Duodenal mucosa (tissue), 2 donors: Measurements from ENCODE around the gene RGPD8.
"Not testable (repeated sequence)": the region's sequence is repeated elsewhere in the genome, so short reads cannot be mapped to it uniquely, and the experiment has no call there.

Source experiments
- H3K27ac ChIP-seq: one replicate; pipeline ENCODE4 v1.7.0; 2013; ENCODE audit warnings: low read depth, low read length
- H3K27me3 ChIP-seq, 2 donors: one replicate each; pipeline ENCODE4 v1.7.0; 2013; ENCODE audit warnings: low read length in 2 of 2, control low read depth in 1 of 2; ENCODE audit not compliant: insufficient read depth in 2 of 2, control insufficient read depth in 1 of 2
- H3K36me3 ChIP-seq, 2 donors: one replicate each; pipeline ENCODE4 v1.7.0; 2013; ENCODE audit warnings: low read length in 2 of 2, control low read depth in 1 of 2; ENCODE audit not compliant: insufficient read depth in 2 of 2, control insufficient read depth in 1 of 2
- H3K4me1 ChIP-seq, 2 donors: one replicate each; pipeline ENCODE4 v1.7.0; 2013; ENCODE audit warnings: low read length in 2 of 2, control low read depth in 1 of 2; ENCODE audit not compliant: insufficient read depth in 2 of 2, control insufficient read depth in 1 of 2
- H3K4me3 ChIP-seq, 2 donors: one replicate each; pipeline ENCODE4 v1.7.0; 2013; ENCODE audit warnings: low read length in 2 of 2, low read depth in 1 of 2
- H3K9ac ChIP-seq, 2 donors: one replicate each; pipeline ENCODE4 v1.7.0; 2013; ENCODE audit warnings: low read length in 2 of 2, low read depth in 1 of 2
- H3K9me3 ChIP-seq, 2 donors: one replicate each; pipeline ENCODE4 v1.7.0; 2013; ENCODE audit warnings: low read length in 2 of 2, control low read depth in 1 of 2; ENCODE audit not compliant: control insufficient read depth in 1 of 2

Gene RGPD8

GRCh38 chr2:112354335-112354734 is 79.1 kb downstream of the RGPD8 start:
- not testable (repeated sequence) for H3K27ac ChIP-seq, H3K9me3 ChIP-seq, H3K27me3 ChIP-seq, H3K4me1 ChIP-seq, H3K36me3 ChIP-seq, H3K4me3 ChIP-seq, H3K9ac ChIP-seq

DNA sequence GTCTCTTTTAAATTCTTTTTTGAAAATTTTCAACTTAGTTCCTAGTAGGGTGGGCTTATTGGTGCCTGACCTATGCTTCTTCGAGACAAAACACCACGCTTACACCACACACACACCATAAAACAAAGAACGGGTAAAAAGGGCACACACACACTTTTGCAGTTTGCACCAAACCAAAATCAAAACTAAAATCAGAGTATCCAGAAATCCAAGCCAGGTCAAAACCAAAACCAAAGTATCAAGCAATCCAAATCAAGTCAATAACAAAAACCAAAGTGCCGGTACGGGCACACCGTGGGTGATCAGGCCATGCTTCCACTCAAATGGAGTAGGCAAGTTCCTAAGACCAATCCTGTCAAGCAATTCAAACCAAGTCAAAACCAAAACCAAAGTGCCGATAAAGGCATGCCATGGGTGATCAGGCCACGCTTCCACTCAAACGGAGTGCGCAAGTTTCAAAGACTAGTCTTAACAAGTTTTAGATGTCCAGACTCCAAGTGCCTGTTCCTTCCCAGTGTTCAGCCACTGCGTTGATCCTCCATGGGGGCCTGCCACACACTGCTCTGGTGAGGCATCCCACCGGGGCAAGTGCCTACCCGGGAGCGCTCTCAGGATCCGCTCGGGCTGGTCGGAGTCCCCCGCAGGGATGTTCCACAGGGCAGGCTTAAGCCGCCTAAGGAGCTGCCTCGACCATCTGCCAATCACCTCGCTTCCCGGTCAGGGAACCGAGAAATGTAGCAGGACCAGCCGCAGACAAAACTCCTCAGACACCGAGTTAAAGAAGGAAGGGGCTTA is 80.4 kb downstream of the RGPD8 start:
- H3K36me3 ChIP-seq, H3K4me3 ChIP-seq, H3K9me3 ChIP-seq, H3K9ac ChIP-seq, H3K4me1 ChIP-seq, H3K27me3 ChIP-seq, H3K27ac ChIP-seq: not testable (repeated sequence)

- not testable (repeated sequence) for H3K9ac ChIP-seq, H3K27me3 ChIP-seq, H3K27ac ChIP-seq, H3K4me1 ChIP-seq, H3K9me3 ChIP-seq, H3K36me3 ChIP-seq, H3K4me3 ChIP-seq
These were observed 81.2 kb downstream of the RGPD8 start for GRCh38 chr2:112352292-112352691.

DNA sequence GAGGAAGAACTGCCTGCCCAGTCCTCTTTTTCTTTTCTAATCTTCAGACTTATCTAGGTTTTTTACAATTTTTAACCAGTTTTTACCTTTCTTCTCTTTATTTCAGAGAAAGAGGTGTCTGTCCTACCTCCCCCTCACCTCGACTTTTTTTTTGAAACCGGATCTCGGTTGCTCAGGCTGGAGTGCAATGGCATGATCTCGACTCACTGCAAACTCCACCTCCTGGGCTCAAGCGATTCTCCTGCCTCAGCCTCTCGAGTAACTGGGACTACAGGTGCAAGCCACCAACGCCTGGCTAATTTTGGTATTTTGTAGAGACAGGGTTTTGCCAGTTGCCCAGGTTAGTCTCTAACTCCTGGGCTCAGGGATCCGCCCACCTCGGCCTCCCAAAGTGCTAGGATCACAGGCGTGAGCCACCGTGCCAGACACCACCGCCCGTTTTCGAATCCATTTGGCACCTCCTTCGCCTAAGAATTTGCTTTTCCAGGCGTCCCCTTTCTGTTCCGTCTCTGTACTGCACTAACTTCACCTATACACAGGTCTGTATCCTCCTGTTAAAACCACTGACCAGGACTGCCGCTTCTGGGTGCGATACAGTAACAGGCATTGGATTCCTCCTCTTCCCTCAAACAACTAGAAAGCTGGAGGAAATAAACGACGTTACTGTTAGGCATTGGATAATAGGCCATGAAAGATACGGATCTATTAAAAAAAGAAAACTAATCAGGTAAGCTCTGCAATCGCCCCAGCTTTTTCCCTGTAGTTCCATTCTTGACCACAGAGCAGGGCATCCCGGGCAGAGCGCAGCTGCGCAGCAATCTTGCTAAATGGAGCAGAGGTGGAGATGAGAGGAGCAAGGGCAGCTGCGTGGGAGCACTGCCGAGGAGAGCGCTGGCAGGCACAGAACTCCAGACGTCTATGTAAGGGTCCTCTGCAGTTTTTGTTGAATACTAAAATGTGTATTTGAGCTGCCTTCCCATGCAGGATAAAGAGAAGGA is 88.1 kb downstream of the RGPD8 start:
- Histone ChIP-seq H3K4me3 (no peak overlapping the region), H3K36me3 (no peaks in the 10 kb centered on the region), H3K9ac (no peak overlapping the region), H3K9me3 (no peaks in the 10 kb centered on the region), H3K27ac (no peak overlapping the region), H3K27me3 (no peaks in the 10 kb centered on the region), H3K4me1 (peaks cover 0 to under 1% of the 10 kb centered on the region in 2 donors)

- H3K9me3 ChIP-seq, result no peaks in the 10 kb centered on the region
- H3K4me1 ChIP-seq, result peaks cover 0 to 4% of the 10 kb centered on the region in 2 donors
- H3K4me3 ChIP-seq, result no peak overlapping the region
- no peak overlapping the region for H3K9ac ChIP-seq
- H3K27me3 ChIP-seq, result no peaks in the 10 kb centered on the region
- H3K36me3 ChIP-seq, result no peaks in the 10 kb centered on the region
- H3K27ac ChIP-seq, result no peak overlapping the region
These were observed 89.4 kb downstream of the RGPD8 start for GRCh38 chr2:112343827-112344585.

GRCh38 chr2:112342067-112342550 is 91.3 kb downstream of the RGPD8 start:
- Histone ChIP-seq H3K4me1 (peaks cover 0 to 4% of the 10 kb centered on the region in 2 donors), H3K27ac (no peak overlapping the region), H3K36me3 (no peaks in the 10 kb centered on the region), H3K9ac (no peak overlapping the region), H3K27me3 (no peaks in the 10 kb centered on the region), H3K4me3 (no peak overlapping the region), H3K9me3 (no peaks in the 10 kb centered on the region)

DNA sequence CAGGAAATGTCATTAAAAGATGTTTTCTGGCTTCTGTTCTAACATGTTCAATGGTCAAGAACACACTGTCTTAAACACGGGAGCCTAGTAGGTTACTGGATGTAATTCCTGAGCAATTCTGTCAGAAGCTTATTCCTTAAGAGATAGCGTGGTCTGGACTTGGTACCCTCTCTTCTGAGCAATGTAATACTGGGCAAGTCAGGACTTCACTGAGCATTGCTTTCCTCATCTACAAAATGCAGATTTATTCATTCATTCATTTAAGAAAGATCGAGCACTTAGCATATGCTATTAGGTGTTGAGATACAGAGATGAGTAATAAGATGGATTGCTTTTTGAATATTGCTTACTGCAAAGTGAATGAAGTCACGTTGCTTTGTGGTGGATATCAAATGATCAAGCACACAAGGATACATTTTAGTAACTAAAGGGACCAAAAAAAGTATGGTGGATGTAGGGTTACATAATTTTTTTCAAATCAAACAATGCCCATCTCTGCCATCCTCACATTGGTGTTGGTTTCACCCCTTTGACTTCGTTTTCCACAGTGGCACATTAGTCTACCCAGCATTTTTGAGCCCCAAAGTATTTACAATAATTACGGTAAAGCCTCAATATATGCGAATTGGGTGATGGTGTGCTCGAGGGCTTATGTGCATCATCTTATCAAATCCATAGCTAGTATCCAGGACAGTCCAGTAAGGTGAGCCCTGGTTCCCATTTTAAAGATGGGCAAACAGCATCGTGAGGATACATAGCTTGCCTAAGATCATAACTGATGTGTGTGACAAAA is 92.8 kb downstream of the RGPD8 start:
- Histone ChIP-seq H3K27ac (no peak overlapping the region), H3K4me1 (peaks cover 0 to 4% of the 10 kb centered on the region in 2 donors), H3K27me3 (no peaks in the 10 kb centered on the region), H3K36me3 (no peaks in the 10 kb centered on the region), H3K4me3 (no peak overlapping the region), H3K9me3 (no peaks in the 10 kb centered on the region), H3K9ac (no peak overlapping the region)

- Histone ChIP-seq H3K4me1 (peaks cover 0 to 4% of the 10 kb centered on the region in 2 donors), H3K27ac (no peak overlapping the region), H3K4me3 (no peak overlapping the region), H3K36me3 (no peaks in the 10 kb centered on the region), H3K27me3 (no peaks in the 10 kb centered on the region), H3K9ac (no peak overlapping the region), H3K9me3 (no peaks in the 10 kb centered on the region)
These were observed 93.5 kb downstream of the RGPD8 start for GRCh38 chr2:112339986-112340385.

GRCh38 chr2:112335600-112335999 is 97.8 kb downstream of the RGPD8 start:
- Histone ChIP-seq H3K9me3 (no peaks in the 10 kb centered on the region), H3K4me1 (peaks cover 0 to 4% of the 10 kb centered on the region in 2 donors), H3K4me3 (no peak overlapping the region), H3K27ac (no peak overlapping the region), H3K9ac (no peak overlapping the region), H3K27me3 (no peaks in the 10 kb centered on the region), H3K36me3 (peaks cover 0 to 4% of the 10 kb centered on the region in 2 donors)
